NT2/D1 (cell line): ENCODE results near the gene AFF3.

Experiments used
- SUZ12 ChIP-seq: IDR thresholded peaks from 2 replicates; pipeline ENCODE4 v1.6.1; 2011; ENCODE audit not compliant: insufficient read length, insufficient read depth; ENCODE audit errors: extremely low read depth
- YY1 ChIP-seq: IDR thresholded peaks from 2 replicates; pipeline ENCODE4 v1.6.1; 2011; ENCODE audit not compliant: insufficient read length, insufficient read depth
- ZNF274 ChIP-seq: IDR thresholded peaks from 2 replicates; pipeline ENCODE4 v1.6.1; 2011; ENCODE audit warnings: mild to moderate bottlenecking, low read depth, low read length

GRCh38 chr2:100059638-100060037 lies 82.8 kb downstream of the AFF3 start:
- TF ChIP-seq SUZ12 = no peak
- TF ChIP-seq YY1 = no peak
- TF ChIP-seq ZNF274 = no peak
